NCI-H748 (cell line): ENCODE measurements around the gene FGFRL1.
A peak's percentile ranks its signal among the peaks of the same experiment; 100 is the strongest.
"Not testable (repeated sequence)": the region's sequence is repeated elsewhere in the genome, so short reads cannot be mapped to it uniquely, and the experiment has no call there.

Experiments used
- DNase-seq: peaks from one replicate; lab custom pipeline; 2025; ENCODE audit not compliant: unreplicated experiment; lab: John Stamatoyannopoulos, UW

Gene FGFRL1

DNA sequence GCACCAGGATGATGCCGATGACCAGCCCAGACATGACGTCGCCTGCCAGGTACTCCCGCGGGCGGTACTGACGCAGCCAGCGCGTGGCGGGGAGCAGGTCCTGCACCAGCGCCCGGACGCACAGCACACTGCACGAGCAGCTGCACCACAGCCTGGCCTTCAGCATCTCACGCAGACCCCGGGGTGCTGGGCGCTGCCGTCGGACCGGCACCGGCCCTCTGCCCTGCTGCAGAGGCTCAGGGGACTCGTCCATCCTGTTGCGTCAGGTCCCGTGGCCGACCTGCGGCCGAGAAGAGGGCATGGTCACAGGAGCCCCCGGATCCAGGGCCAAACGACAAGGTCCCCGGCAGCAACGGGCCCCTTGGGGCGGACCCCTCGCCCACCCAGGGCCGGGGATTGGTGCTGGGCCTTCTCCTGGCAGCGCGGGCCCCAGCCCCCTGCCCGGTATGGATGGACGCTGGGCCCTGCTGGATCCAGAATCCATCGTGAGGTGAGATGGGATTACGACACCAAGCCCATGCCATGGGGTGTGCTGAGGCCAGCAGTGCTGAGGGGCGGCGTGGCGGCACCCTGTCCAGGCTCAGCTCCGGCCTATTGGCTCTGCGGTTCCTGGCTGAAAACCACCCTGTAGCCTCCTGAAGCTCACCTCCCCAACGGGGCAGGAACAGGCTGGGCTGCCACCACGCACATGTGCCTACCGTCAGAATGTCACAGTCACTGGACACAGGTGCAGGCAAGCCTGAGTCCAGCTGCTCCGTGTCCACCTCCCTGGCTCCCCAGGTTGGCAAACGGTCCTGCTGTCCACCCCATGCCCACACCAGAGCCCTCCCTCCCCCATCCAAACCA is 19.8 kb upstream of the FGFRL1 start:
- DNase-seq: no peak

DNA sequence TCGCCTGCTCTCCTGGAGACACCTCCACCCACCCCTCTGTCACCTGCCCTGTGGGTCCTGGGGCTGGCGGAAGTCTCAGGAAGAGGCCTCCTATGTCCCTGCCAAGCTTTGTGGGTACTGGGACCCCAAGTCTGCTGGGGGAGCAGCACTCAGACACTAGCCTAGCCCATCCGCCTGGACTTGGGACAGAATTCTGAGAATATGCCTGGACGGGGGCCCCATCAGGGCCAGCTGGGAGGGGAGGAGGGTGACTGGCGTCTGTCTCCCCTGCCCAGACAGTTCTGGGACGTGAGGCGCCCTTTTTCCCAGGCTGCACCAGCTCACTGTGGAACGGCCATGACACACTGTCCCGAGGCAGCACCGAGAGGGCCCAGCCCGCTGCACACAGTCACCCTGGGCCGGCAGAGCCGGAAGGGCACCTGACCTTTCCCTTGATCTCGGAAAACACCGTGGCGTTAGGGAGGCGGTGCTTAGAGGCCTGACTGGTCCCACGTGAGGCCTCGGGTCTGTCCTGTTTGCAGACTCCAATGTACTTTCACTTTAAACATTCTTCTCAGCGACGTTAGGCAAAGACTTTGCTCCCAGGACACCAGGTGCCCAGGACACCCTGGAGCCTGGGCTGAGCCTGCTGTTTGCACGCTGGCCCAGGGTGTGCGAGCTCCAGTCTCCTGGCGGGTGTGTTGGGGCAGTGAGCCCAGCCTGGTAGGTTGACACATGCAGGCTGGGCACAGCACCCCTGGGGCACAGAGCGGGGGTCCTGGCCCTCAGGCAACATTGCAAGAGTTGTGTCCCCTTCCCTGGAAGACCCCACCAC is 18.9 kb upstream of the FGFRL1 start:
- no peak for DNase-seq

DNA sequence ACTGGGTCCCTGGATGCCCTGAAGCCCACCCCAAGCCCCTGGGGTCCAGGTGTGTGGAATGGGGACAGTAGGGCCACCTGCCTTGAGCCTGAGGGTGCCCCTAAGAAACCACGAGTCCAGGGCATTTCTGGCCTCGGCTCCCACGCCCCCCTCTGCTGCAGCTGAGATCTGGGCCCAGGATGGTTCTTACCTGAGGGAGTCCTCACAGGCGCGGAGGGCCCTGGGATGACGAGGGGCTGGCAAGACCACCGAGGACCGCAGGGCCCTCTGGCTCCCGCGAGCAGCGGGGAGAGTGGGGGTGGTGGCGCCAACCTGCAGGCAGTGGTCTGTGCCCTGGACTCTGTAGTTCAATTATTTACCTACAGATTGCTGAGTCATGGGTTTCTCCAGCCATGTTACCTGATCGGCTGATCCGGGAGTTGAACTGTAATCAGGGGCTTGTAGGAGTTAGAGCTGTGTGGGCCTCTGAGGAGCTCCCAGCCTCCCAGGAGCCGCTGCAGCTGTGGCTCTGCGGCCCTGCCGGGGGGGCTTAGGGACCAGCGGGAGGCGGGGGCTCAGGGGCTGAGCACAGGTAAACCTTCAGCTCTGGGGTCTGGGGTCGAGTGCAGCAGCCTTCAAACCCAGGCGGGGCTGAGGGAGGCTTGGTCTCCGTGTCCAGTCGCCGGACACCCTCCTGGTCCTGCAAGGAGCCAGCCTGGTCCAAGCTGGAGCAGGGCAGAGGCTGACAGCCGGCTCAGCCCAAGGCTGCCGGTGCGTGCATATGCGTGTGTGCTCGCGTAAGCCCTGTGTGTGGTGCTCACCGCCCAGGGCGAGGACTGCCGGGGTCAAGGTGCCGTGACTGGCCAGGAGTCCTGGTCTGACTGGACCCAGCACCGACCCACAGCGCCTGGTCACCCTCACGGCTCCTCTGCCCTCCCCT is 18.1 kb upstream of the FGFRL1 start, which contains the start of gene SLC26A1:
Gene SLC26A1 (minus strand): TSS at position 294 of the 919 bp plus-strand sequence. CDS start 1,701 bp downstream, outside the sequence.
- DNase-seq: no peak

DNA sequence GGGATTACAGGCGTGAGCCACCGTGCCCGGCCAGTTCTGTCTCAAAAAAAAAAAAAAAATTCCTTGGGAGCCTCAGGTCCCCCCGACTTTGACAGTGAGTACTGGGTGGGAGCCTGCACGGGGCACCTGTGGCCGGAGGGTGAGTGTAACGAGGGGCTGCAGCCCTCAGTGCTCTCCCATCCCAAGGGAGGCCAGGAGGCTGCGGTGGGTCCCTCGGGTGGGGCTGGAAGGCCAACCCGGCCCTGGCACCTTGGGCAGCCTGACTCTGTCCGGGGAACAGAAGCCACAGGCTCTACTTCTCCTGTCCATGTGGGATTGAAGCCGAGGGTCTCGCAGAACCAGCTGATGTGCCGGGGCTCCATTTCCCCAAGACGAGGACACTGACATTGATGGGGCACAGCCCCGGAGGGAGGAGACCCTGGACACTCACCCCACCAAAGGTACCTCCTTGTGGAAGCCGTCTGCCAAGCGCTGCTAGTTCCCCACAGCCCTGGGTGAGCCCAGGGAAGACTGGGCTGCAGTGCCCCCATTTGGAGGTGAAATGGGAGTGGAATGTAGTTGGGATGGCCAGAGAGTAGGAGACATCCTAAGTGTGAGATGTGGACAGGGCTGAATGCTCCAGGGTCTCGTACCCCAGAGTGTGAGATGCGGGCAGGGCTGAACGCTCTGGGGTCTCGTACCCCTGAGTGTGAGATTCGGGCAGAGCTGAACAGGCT is 16.0 kb upstream of the FGFRL1 start:
- DNase-seq: no peak

DNA sequence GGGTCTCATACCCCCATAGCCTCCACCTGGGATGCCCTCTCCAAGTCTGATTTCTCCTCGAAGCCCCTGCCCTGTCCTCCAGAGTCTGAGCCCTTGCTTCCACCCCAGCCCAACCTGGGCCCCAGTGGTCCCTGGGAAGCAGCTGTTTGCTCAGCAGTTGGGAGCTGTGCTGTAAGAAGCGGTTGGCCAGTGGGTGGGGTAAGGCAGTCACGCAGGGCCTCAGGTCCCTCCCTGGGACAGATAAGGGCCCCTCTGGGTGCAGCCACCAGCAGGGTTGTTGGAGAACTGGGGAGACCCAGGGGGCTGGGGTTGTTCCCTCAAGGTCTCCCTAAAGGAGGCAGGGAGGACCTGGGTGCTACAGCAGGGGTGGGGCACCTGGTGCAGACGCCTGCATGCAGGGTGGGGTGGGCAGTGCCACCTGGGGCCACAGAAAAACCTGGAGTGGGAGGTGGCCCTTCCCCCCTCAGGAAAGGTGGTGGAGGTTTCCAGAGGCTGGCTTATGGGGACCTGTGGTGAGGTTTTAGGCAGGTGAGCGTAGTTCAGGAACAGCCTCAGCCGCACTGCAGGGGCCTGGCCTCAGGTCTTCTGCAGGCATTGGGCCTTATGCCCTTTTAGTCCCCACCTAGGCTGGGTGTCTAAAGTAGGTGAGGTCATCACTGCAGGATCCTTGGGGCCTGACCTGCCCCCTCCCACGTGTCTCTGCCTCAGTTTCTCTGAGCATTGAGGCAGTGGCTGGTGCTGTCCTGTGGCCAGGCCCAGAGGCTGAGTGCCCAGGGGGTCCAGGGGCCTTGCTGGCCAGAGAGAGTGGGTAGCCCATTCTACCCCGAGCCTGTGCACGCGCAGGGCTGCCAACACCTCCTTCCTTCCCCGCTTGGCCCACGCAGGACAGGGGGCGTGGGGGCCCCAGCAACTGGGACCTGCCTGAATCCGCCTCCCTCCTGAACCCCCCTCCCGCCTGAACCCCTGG is 15.1 kb upstream of the FGFRL1 start:
- DNase-seq: no peak

DNA sequence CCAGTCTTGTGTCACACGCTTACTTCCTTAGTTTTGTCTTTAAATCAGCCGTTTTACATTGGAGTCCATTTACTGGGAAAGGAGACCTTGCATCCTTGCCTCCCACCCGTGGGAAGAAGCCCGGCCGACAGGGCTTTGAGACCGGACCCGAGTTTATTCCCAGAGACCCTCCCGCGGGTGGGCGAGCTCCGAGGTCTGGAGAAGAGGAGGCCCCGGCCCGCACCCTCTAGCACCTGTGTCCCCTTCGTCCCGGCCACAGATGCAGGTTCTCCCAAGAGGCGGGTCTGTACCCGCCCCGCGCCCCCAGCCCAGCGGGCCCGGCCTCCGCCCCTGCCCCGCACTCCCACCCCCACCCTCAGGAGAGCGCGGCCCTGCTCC is 14.4 kb upstream of the FGFRL1 start:
- DNase-seq: no peak

DNA sequence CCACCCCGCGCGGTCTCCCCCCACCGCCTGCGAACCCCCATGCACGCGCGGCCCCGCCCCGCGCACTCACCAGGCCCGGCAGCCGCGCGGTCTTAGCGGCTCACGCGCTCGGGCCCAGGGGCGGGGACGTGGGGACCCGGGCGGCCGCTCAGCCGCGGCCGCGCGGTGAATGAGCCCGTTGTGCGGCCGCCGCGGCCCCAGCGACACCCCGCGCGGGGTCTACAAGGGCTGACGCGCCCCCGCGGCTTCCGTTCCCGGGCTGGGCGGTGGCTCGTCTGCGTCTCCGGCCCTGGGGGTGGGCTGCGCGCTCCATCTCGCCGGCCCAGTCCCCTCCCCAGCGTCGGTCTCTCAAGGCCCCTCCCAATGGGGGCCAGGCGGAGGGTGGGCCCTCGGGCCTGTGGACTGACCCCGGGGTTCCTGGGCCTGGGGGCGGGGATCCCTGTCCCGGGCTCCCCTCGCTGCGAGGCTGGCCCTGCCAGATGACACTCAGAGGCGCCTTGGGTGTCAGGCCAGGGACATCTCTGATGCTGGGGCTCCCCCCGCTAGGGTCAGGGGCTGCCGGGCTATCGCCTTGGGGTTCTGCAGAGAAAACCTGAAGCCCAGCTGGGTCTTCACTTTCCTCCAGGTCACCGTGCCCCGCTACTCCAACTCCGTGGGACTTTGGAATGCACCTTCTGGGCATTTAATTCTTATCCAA is 13.9 kb upstream of the FGFRL1 start:
- DNase-seq: peak; percentile 6

DNA sequence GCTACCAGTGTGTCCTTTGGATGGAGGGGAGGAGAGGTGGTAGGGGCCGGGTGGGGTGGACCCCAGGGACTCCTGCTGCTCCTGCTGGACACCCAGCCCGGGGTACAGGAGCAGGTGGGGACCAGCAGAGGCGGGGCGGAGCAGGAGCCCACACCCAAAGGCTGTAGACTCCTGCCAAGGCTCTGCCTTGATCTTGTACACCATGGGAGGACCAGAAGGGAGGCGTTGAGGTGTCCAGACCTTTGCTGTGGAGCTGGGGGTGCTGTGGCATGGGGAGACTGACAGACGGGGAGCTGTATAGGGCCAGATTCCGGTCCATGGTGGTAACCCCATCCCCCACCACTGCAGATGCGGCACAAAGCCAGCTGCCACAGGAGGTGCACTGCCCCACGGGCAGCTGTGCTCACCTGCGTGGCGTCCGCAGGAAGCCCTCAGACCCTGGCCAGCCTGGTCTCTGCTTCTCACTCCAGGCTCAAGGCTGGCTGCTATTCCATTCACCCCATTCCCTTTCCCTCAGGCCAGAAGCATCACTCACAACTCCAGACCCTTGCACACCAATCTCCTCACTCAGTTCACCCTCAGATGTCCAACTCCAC is 13.2 kb upstream of the FGFRL1 start:
- no peak for DNase-seq

DNA sequence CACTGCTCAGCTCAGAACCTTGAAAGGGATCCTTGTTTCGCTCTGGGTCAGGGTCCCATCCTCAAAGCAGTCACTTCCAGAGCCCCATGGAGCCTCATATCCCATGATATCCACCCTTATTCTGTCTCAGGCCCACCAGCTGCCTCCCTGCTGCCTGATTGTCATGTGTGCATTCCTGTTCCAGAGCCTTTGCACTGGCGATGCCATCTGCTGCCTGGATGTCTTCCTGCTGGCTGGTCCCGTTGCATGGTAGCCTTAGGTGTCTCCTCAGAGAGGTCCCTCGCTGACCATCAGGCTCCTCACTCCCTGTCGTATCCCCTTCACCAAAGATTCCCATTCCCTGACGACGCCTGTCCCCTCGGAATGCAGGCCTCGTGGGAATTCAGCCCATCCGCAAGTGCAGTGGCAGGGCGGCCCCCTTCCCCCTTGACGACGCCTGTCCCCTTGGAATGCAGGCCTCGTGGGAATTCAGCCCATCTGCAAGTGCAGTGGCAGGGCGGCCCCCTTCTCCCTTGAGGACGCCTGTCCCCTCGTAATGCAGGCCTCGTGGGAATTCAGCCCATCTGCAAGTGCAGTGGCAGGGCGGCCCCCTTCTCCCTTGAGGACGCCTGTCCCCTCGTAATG is 12.1 kb upstream of the FGFRL1 start:
- DNase-seq: not testable (repeated sequence)

DNA sequence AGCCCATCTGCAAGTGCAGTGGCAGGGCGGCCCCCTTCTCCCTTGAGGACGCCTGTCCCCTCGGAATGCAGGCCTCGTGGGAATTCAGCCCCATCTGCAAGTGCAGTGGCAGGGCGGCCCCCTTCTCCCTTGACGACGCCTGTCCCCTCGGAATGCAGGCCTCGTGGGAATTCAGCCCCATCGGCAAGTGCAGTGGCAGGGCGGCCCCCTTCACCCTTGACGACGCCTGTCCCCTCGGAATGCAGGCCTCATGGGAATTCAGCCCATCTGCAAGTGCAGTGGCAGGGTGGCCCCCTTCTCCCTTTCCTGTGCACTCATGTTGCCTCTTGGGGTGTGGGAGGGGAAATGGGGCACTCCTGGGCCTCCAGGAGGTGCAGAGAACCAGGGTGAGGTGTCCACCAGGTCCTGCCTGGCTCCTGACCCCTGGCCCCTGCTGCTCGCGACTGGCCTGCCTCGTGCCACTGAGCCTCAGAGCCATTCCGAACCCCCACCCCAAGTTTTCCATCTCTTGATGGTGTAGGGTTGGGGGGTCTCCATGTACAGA is 11.5 kb upstream of the FGFRL1 start:
- DNase-seq: no peak

DNA sequence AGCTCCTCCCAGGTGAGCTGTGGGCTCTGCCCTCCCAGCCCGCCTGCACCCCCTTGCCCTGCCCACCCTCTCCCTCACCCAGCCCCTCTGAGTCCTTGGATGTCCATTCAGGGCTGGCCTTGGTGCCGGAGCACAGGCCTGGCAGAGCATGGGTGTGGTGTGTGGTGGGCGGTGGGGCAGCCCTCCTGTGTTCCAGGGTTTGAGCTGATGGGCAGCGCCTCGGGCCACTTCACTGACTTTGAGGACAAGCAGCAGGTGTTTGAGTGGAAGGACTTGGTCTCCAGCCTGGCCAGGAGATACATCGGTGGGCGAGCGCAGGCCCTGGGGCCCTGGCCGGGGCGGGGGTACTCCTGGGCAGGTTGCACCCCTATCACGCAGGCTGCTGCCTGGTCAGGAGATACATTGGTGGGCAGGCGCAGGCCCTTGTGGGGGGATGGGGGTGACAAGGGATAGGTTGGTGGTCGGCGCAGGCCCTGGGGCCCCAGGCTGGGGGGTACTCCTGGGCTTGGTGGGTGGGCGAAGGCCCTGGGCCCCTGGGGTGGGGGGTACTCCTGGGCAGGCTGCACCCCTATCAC is 10.7 kb upstream of the FGFRL1 start:
- DNase-seq: no peak

DNA sequence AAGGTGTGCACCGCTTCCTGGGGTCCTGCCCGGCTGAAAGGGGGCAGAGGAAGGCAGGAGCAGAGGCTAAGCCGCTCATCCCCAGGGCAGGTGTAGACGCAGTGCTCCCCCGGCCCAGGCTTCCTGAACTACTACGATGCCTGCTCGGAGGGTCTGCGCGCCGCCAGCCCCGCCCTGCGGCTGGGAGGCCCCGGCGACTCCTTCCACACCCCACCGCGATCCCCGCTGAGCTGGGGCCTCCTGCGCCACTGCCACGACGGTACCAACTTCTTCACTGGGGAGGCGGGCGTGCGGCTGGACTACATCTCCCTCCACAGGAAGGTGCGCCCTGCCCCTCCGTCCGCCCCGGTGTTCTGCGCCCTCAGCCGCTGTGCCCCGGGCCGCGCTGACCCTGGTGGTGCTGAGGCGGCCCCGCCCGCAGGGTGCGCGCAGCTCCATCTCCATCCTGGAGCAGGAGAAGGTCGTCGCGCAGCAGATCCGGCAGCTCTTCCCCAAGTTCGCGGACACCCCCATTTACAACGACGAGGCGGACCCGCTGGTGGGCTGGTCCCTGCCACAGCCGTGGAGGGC is 9.8 kb upstream of the FGFRL1 start:
- no peak for DNase-seq

DNA sequence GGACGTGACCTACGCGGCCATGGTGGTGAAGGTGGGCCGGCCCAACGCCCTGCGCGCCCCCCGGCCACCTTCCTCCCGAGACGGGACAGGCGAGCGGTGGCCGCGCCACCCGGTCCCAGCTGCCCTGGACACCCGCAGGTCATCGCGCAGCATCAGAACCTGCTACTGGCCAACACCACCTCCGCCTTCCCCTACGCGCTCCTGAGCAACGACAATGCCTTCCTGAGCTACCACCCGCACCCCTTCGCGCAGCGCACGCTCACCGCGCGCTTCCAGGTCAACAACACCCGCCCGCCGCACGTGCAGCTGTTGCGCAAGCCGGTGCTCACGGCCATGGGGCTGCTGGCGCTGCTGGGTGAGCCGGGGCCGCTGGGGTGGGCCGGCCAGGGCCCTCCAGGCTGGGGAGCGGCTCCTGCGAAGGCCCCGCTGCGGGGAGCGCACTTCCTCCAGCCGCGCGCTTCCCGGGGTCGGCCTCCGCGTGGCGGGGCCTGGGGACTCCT is 9.2 kb upstream of the FGFRL1 start:
- no peak for DNase-seq

DNA sequence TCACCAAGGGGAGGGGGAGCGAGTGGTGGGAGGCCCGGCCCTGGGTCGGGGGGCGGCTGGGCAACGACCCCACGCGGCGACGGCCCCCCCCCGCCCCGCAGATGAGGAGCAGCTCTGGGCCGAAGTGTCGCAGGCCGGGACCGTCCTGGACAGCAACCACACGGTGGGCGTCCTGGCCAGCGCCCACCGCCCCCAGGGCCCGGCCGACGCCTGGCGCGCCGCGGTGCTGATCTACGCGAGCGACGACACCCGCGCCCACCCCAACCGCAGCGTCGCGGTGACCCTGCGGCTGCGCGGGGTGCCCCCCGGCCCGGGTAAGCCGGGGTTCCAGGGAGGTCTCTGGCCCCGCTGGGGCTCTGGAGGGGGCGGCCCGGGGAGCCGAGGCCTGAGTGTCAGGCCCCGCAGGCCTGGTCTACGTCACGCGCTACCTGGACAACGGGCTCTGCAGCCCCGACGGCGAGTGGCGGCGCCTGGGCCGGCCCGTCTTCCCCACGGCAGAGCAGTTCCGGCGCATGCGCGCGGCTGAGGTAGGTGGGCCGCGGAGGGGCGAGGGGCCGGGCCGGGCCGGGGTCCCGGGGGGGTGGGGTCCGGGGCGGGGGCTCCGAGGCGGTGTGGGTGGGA is 8.7 kb upstream of the FGFRL1 start:
- no peak for DNase-seq

DNA sequence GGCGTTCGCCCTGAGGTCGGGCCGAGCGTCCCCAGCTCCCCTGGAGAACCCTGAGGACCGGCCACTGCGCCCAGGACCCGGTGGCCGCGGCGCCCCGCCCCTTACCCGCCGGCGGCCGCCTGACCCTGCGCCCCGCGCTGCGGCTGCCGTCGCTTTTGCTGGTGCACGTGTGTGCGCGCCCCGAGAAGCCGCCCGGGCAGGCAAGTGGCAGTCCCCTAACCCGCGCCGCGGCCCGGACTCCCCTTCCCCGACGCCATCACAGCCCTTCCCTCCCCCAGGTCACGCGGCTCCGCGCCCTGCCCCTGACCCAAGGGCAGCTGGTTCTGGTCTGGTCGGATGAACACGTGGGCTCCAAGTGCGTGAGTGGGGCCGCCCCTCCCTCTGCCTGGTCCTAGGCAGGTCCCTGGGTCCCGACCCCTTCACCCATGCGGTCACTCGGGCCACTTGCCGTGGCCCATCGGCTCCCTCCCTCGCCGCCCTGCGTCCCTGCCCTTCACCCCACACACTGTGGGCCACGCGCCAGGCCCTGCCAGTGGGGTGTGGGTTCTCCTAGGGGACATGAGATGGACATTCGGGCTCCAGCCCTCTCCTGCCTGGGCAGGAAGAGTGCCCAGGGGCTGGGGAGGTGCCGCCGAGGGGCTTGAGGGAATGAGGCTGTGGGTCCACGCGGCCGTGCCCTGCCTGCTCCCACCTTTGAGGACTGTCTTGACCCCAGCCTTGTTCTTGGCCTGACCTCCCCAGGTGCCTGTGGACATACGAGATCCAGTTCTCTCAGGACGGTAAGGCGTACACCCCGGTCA is 8.0 kb upstream of the FGFRL1 start:
- DNase-seq: no peak

DNA sequence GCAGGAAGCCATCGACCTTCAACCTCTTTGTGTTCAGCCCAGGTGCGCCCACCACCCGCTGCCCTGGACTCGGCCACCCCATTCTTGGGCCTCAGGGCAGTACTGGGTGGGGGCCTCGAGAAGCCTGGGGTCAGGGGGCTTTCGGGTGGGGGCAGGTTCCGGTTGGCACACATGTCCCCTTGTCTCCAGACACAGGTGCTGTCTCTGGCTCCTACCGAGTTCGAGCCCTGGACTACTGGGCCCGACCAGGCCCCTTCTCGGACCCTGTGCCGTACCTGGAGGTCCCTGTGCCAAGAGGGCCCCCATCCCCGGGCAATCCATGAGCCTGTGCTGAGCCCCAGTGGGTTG is 7.4 kb upstream of the FGFRL1 start:
- DNase-seq: no peak
